AG04449 (cell line): ENCODE data around the gene PTGDS.

ENCODE experiments used
- CTCF ChIA-PET: fragments of 350-600 bp; formaldehyde crosslinking; extraction: SDS; loops from one replicate; lab custom pipeline; 2021; ENCODE audit warnings: antibody characterized with exemption; lab: Yijun Ruan, JAX
- POLR2A ChIA-PET: fragments of 400-600, 350-600 bp; formaldehyde crosslinking; extraction: SDS; loops from one replicate; lab custom pipeline; 2020; ENCODE audit warnings: antibody characterized with exemption, inconsistent platforms; lab: Yijun Ruan, JAX
- DNase-seq: peaks from one replicate; pipeline ENCODE4 v3.0.0-alpha.2; 2010; ENCODE audit warnings: low read depth, low spot score
- H3K4me3 ChIP-seq: 2 replicates; pipeline ENCODE4 v1.5.1; 2011; ENCODE audit warnings: low read depth, mild to moderate bottlenecking, control low read depth, low read length
- CTCF ChIP-seq: IDR thresholded peaks from one replicate; pipeline ENCODE4 v1.5.1; 2011; ENCODE audit warnings: mild to moderate bottlenecking, moderate library complexity, low read length, control low read depth, inconsistent platforms; ENCODE audit not compliant: insufficient read depth; ENCODE audit errors: missing control alignments

The PTGDS gene

GRCh38 chr9:136977223-136977622 is at the start of gene PTGDS:
PTGDS (plus strand) TSS chr9:136977504; CDS start chr9:136977579, 75 bp downstream.
- ChIA-PET CTCF (interaction anchor here (2.2 kb wide), 1 partner anchor 52 kb away, joined by 9 read pairs; no protein-coding TSS in a partner anchor), POLR2A (no interaction called here)
- peak within 1 kb of the TSS; percentile 55 for H3K4me3 ChIP-seq
- TF ChIP-seq CTCF: no peak
- DNase-seq: no peak

- H3K4me3 ChIP-seq: no peak overlapping the region
- ChIA-PET CTCF (no interaction called here), POLR2A (no interaction called here)
- no peak for DNase-seq
- TF ChIP-seq CTCF: no peak
Measured at GRCh38 chr9:136928591-136928990, 48.7 kb upstream of the PTGDS start.

- POLR2A ChIA-PET: no interaction called here
- CTCF ChIA-PET: interaction anchor here (0.6 to 1.8 kb wide), 3 partner anchors 14 to 105 kb away, joined by 3 to 6 read pairs (median 5); partner anchors contain the start of gene FBXW5
- TF ChIP-seq CTCF: no peak
- DNase-seq: no peak
- no peak overlapping the region for H3K4me3 ChIP-seq
Measured at GRCh38 chr9:136930014-136930413, 47.3 kb upstream of the PTGDS start.

GRCh38 chr9:136931611-136932130 is 45.6 kb upstream of the PTGDS start:
- ChIA-PET CTCF (interaction anchor here (0.7 to 1.8 kb wide), 3 partner anchors 12 to 16 kb away, joined by 3 to 6 read pairs (median 3); partner anchors contain the start of gene FBXW5), POLR2A (no interaction called here)
- no peak for DNase-seq
- no peak for TF ChIP-seq CTCF
- H3K4me3 ChIP-seq: no peak overlapping the region

GRCh38 chr9:136934277-136934676 is 43.0 kb upstream of the PTGDS start:
- no peak overlapping the region for H3K4me3 ChIP-seq
- DNase-seq: no peak
- CTCF ChIA-PET: interaction anchor here (1.4 kb wide), 1 partner anchor 11 kb away, joined by 5 read pairs; the partner anchor contains the start of gene C8G
- TF ChIP-seq CTCF: no peak
- POLR2A ChIA-PET: no interaction called here

- POLR2A ChIA-PET: no interaction called here
- TF ChIP-seq CTCF: no peak
- no peak for DNase-seq
- no peak overlapping the region for H3K4me3 ChIP-seq
- CTCF ChIA-PET: interaction anchor here (0.7 to 1.7 kb wide), 3 partner anchors 9 to 493 kb away, joined by 3 to 6 read pairs (median 6); partner anchors contain the start of gene C8G
Measured at GRCh38 chr9:136935651-136936050, 41.7 kb upstream of the PTGDS start.
